NCI-H748 treated with DMSO at 0.1 percent for 48 hours (cell line): ENCODE data around the gene FER.

Source experiments
- DNase-seq: peaks from one replicate; lab custom pipeline; 2025; lab: John Stamatoyannopoulos, UW

Gene FER

DNA sequence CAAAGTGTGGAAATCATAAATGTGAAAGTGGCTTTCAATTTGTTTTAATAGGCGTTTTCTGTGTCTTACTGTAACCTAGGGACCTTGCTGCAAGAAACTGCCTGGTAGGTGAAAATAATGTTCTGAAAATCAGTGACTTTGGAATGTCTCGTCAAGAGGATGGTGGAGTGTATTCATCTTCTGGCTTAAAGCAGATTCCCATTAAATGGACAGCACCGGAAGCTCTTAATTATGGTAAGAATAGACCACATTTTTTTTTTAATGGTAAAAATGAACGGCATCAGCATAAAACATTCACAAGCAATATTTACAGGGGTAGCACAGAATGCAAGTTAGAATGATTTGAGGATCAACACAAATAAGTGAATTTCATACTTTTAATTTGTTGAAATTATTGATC is 433.0 kb downstream of the FER start:
- DNase-seq: no peak

DNA sequence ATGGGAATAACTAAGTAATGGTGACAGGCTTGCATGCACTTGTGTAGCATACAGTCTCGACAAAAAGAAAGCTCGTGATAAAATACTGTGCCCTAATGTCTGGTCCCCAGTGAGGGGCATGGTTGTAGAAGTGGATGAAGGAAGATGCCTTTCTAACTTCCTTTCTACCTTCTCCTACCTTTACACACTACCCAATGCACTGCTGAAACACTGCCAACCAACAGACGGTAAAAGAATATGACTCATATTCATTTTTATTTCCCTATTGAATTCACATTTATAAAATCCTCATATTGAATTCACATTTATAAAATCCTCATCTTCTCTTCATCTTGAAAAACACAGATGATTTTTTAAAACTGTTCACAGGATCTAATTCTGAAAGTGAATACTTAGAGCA is 439.1 kb downstream of the FER start:
- no peak for DNase-seq

- no peak for DNase-seq
Measured at GRCh38 chr5:109191153-109191558, 443.5 kb downstream of the FER start.

GRCh38 chr5:109192027-109192426 is 444.3 kb downstream of the FER start:
- DNase-seq: no peak

DNA sequence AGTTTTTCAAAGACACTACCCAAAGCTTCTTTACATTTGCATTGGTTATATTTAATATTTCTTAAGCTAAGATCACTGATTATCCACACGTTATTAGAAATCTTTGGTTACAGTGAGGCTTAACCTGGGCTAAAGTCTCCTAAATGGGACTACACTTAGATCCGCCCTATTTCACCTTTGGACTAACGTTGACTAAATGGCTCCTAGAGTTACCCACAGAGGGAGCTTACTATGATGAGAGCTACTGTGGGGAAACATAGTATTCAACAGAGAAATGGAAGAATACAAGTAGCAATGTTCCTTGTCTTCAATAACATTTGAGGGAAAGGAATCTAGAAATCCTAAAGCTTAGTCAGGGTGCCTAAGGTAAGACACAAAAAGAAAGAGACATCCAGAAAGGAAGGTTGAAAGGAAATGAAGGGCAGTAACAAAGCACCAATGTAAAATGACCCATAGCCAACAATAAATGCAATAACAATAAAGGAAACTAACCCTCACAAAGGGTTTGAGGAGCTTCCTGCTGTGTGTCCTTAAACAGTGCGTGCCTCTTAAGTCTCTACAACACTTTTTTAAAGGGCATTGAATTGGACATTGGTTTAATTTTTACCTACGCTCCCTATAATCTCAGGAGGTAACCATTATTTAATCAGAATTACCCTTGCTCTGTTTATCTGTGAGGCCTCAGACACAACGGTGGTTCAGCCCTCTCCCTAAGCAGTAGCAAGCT is 445.0 kb downstream of the FER start:
- DNase-seq: peak; percentile 60

- DNase-seq: no peak
Measured at GRCh38 chr5:109195667-109196066, 448.0 kb downstream of the FER start.

DNA sequence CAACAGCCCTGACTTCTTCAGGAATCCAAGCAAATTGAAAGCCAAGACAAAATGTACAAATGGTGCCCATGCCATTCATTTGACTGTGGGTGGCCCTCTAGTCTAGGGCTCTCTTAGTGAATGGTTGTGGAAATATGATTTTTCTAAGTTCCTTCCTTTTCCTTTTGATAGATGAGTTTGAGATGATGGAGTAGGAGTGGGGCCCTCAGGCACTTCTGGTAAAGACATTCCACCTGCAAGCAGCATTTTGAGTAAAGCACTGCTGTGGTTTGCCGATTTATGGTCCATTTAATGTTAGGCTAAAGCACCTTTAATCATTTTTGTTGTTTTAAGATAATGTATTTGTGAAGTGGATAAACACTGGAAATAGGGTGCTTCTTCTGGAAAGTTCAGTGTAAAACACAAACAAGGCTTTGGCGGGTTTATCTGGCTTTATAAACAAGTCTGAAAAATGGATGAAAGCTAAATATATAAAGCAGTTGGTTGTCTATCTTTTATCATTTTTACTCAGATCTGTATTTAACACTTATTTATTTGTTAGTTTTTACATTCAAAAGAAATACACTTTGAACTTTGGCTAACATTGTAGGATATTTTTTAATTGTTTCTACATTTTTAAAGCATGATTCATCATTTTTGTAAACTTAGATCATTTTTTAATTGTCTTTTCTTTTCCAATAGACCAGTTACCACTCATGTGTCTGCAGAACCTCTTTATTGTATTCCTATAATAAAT is 448.6 kb downstream of the FER start:
- DNase-seq: no peak

GRCh38 chr5:109196823-109197160 is 449.1 kb downstream of the FER start:
- DNase-seq: no peak

- DNase-seq: no peak
Measured at GRCh38 chr5:109199289-109199688, 451.6 kb downstream of the FER start.

DNA sequence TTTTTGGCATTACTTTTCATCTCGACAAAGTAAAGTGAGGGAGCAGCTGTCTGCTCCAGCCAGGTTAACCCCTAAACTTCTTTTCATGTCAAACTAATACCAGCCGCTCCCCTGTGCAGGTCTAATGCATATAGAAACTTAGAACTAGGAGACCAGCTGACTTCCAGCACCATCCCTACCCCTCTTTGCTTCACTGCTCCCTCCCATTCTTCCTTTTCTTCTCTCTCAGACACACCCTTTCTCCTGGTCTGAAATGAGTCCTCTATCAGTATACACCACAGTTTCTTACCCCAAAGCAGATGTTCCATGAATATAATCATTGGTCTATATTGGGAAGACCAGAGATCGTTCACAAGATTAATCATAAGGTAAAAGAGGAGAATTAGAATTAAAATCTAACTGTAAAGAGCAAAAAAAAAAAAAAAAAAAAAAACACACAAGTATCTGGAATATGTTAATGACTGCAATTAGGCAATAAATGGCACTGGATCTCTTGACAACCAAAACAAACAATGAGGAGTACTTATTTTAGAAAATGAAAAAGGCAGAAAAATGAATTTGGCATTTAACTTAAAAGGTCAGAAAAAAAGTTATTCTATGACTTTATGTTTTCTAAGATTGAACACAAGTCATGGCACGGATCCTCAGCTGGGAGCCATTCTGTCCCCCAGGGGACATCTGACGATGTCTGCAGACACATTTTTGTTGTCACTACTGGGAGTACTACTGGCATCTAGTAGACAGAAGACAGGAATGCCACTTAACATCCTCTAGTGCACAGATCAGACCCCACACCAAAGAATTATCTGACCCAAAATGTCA is 452.3 kb downstream of the FER start:
- DNase-seq: no peak

DNA sequence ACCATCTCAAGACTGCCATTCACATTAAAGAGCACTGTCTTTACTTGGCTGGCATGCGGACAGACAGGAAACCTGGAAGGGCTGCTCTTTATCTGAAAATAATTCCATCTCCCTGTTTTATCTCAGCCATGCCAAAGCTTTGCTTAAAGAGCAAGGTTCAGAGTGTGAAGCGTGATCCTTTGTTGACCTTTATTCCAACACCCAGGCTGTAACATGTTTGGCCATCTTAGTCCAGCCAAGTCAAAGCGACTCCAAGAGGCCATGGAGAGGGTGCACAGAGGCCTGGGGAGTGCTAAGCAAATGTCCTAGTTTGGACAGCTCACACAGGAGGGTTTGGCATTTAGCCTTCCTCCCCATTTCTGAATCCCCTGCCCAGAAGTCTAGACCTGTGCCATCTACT is 467.3 kb downstream of the FER start:
- DNase-seq: no peak

GRCh38 chr5:109218818-109219217 is 471.1 kb downstream of the FER start:
- no peak for DNase-seq

GRCh38 chr5:109223531-109223930 is 475.8 kb downstream of the FER start:
- no peak for DNase-seq

- DNase-seq: no peak
Measured at GRCh38 chr5:109224276-109224882, 476.7 kb downstream of the FER start.

- DNase-seq: no peak
Measured at GRCh38 chr5:109225716-109226625, 478.3 kb downstream of the FER start.

GRCh38 chr5:109230369-109230768 is 482.7 kb downstream of the FER start:
- DNase-seq: no peak

- DNase-seq: no peak
Measured at GRCh38 chr5:109231331-109231730, 483.6 kb downstream of the FER start.

DNA sequence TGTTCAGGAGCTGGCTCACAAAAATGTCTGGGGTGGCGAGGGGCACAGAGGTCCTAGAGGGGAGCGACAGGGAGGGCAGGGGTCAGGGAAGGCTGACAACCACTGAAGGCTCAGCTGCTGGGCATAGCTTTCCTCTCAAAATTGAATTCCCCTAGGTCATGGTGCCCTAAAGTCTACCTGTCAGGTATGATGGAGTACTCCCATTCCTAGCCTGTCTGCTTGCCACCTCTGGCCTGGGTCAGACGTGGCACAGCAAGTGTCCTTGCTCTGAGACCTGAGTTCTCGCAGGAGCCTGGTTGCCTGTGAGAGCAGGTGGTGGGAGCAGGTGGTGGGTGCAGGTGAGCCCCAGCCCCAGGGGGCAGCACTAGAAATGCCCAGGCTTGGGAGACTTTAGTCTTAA is 486.7 kb downstream of the FER start:
- no peak for DNase-seq

- no peak for DNase-seq
Measured at GRCh38 chr5:109239456-109239855, 491.8 kb downstream of the FER start.

DNA sequence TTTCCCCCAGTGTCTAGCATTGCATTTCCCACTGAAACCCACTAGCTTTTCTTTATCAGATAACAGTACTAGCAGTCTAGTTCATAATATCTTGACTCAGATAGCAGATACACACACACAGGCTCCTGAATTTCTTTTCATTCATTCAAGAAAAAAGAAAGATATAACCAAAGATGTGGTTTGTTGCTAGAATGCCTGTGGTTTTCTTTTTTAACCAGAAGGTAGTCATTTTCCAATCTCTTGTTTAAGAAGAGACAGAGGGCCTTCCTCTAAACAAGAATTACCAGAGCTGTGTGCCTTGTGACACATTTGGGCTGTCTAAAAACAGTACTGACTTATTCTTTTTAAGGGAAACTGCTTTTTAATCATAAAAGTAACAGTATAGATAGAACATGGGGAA is 494.8 kb downstream of the FER start:
- no peak for DNase-seq

- DNase-seq: no peak
Measured at GRCh38 chr5:109246395-109246794, 498.7 kb downstream of the FER start.
